Tibial artery (tissue), 4 donors: ENCODE measurements around the gene ANKRD35.
A peak's percentile ranks its signal among the peaks of the same experiment; 100 is the strongest.

Source experiments
- DNase-seq, 2 donors: peaks; one replicate each; pipeline ENCODE4 v3.0.0-alpha.2; 2019
- H3K27ac ChIP-seq, 2 donors: fragments of 200-600 bp; sonication (generic) in 1 of 2; 1 replicate in 1 of 2; 2 replicates in 1 of 2; pipeline ENCODE4 v1.5.1; 2018 to 2019; ENCODE audit warnings: mild to moderate bottlenecking in 1 of 2
- H3K27me3 ChIP-seq, 2 donors: fragments of 200-600 bp; sonication (generic) in 1 of 2; one replicate each; pipeline versions ENCODE4 v1.5.1 to v1.6.0; 2016 to 2019
- H3K36me3 ChIP-seq, 3 donors: fragments of 200-600 bp; sonication (generic) in 2 of 3; one replicate each; pipeline ENCODE4 v1.5.1; 2016 to 2019; ENCODE audit warnings: mild to moderate bottlenecking in 2 of 3
- H3K4me1 ChIP-seq, 4 donors: fragments of 200-600 bp; sonication (generic) in 2 of 4; 1 replicate in 3 of 4; 2 replicates in 1 of 4; pipeline ENCODE4 v1.5.1; 2016 to 2019
- H3K4me3 ChIP-seq, 2 donors: fragments of 200-600 bp; sonication (generic) in 1 of 2; 1 replicate in 1 of 2; 2 replicates in 1 of 2; pipeline ENCODE4 v1.5.1; 2018 to 2019; ENCODE audit warnings: mild to moderate bottlenecking in 2 of 2
- H3K9me3 ChIP-seq, 3 donors: fragments of 200-600 bp; sonication (generic) in 1 of 3; one replicate each; pipeline ENCODE4 v1.5.1; 2016 to 2019
- CTCF ChIP-seq, 2 experiments: fragments of 200-600 bp in 1 of 2; fragments of 450-650 bp in 1 of 2; IDR thresholded peaks; one replicate each; pipeline ENCODE4 v1.5.1; 2017 to 2019; ENCODE audit warnings: antibody characterized with exemption in 2 of 2, mild to moderate bottlenecking in 1 of 2, moderate library complexity in 1 of 2
- intact Hi-C: fragments of 100-400 bp; cut with DNase I; formaldehyde crosslinking; loops from one replicate; pipeline ENCODE4 v1.15.0; 2023; ENCODE audit warnings: low total_unique reads

ANKRD35 gene

GRCh38 chr1:145847827-145848226, 37.8 kb downstream of the ANKRD35 start:
- TF ChIP-seq CTCF (IDR thresholded peaks at IDR 0.05), result no peak
- no peaks in the 10 kb centered on the region for H3K9me3 ChIP-seq
- no peak overlapping the region for H3K4me3 ChIP-seq
- intact Hi-C loops, result loop anchor here (5.0 kb wide), 1 partner anchor 64 kb away; the partner anchor contains the start of gene ITGA10
- H3K36me3 ChIP-seq, result peaks cover 25 to 59% (median 47%) of the 10 kb centered on the region in 3 donors
- no peak overlapping the region for H3K27ac ChIP-seq
- no peaks in the 10 kb centered on the region for H3K27me3 ChIP-seq
- DNase-seq, result no peak
- peaks cover 0 to 33% (median 28%) of the 10 kb centered on the region in 4 donors for H3K4me1 ChIP-seq

GRCh38 chr1:145846201-145846612, 39.5 kb downstream of the ANKRD35 start:
- peaks cover 21 to 59% (median 47%) of the 10 kb centered on the region in 3 donors for H3K36me3 ChIP-seq
- intact Hi-C loops, result loop anchor here (5.0 kb wide), 1 partner anchor 66 kb away; the partner anchor contains the start of gene ITGA10
- no peaks in the 10 kb centered on the region for H3K9me3 ChIP-seq
- peaks cover 0 to 33% (median 28%) of the 10 kb centered on the region in 4 donors for H3K4me1 ChIP-seq
- peak overlapping the region; percentile 54 to 70 for H3K4me3 ChIP-seq
- H3K27ac ChIP-seq, result peak overlapping the region; percentile 81 to 84
- no peak for DNase-seq
- H3K27me3 ChIP-seq, result no peaks in the 10 kb centered on the region
- TF ChIP-seq CTCF (IDR thresholded peaks at IDR 0.05), result peak; percentile 42 to 55

GRCh38 chr1:145845514-145846161, 40.0 kb downstream of the ANKRD35 start, which contains the start of gene NUDT17:
NUDT17 (plus strand) TSS chr1:145845630; CDS start chr1:145845641, 11 bp downstream.
- peak; percentile 90 to 95 for TF ChIP-seq CTCF (IDR thresholded peaks at IDR 0.05)
- Histone ChIP-seq H3K4me3 (peak within 1 kb of the TSS; percentile 54 to 70), H3K9me3 (no peaks in the 10 kb centered on the region), H3K4me1 (peaks cover 0 to 33% (median 28%) of the 10 kb centered on the region in 4 donors), H3K27ac (peak within 1 kb of the TSS; percentile 81 to 84), H3K36me3 (peaks cover 21 to 59% (median 47%) of the 10 kb centered on the region in 3 donors), H3K27me3 (no peaks in the 10 kb centered on the region)
- intact Hi-C loops, result loop anchor here (2.0 to 5.0 kb wide), 2 partner anchors 67 to 169 kb away; partner anchors contain the start of gene ITGA10
- DNase-seq, result peak; percentile 67 to 86

GRCh38 chr1:145845144-145845513, 40.5 kb downstream of the ANKRD35 start:
- Histone ChIP-seq H3K9me3 (no peaks in the 10 kb centered on the region), H3K4me1 (peaks cover 0 to 29% (median 24%) of the 10 kb centered on the region in 4 donors), H3K27me3 (no peaks in the 10 kb centered on the region), H3K36me3 (peaks cover 22 to 59% (median 46%) of the 10 kb centered on the region in 3 donors), H3K4me3 (peak overlapping the region; percentile 54 to 70), H3K27ac (peak overlapping the region; percentile 81 to 84)
- TF ChIP-seq CTCF (IDR thresholded peaks at IDR 0.05), result no peak
- no peak for DNase-seq
- intact Hi-C loops, result loop anchor here (2.0 to 5.0 kb wide), 2 partner anchors 67 to 170 kb away; partner anchors contain the start of gene ITGA10

GRCh38 chr1:145843031-145843430, 42.6 kb downstream of the ANKRD35 start:
- intact Hi-C loops, result no loop called here

More at GRCh38 chr1:145843031-145843430, 42.6 kb downstream of the ANKRD35 start:
- no peak for DNase-seq
- Histone ChIP-seq H3K27me3 (no peaks in the 10 kb centered on the region), H3K4me1 (peaks cover 0 to 18% (median 14%) of the 10 kb centered on the region in 4 donors), H3K4me3 (no peak overlapping the region), H3K9me3 (no peaks in the 10 kb centered on the region), H3K36me3 (peaks cover 43 to 59% (median 58%) of the 10 kb centered on the region in 3 donors), H3K27ac (no peak overlapping the region)
- no peak for TF ChIP-seq CTCF (IDR thresholded peaks at IDR 0.05)
